ENCODE results near the gene WDTC1.

DNA sequence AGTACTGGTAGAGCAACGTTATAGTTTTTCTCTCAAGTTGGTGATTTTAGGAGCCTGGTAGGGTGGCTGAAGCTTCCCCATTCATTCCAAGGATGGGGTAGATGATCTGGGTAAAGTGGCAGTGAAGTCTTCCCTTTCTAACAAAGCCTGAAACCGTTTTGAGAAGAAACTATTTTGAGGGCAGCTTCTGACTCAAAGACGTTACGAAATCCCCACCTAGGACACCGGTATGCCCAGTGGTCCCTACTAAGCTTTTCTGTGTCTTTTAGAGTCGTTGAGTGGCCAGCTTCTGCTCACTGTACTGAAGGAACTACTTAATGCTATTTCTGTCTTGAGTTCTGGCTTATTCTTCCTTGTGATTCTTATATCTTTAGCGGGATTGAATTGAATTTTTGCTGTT is 1.4 kb downstream of the WDTC1 start:
- TF ChIP-seq REST (IDR thresholded peaks at IDR 0.05; ENCODE audit: low read depth) (no peak), POLR2AphosphoS5 (IDR thresholded peaks at IDR 0.05; ENCODE audit: low read depth, low read length) (no peak), CTCF (IDR thresholded peaks at IDR 0.05 in 2 of 3, conservative IDR thresholded peaks at IDR 0.05 in 1 of 3; ENCODE audit: borderline replicate concordance in 1 of 3, insufficient read depth in 1 of 3, low read depth in 2 of 3, low read length in 2 of 3) (no peak), ZFX (IDR thresholded peaks at IDR 0.05) (no peak), EZH2 (IDR thresholded peaks at IDR 0.05) (no peak), ELF1 (IDR thresholded peaks at IDR 0.05; ENCODE audit: borderline replicate concordance, low read depth) (no peak), EGR1 (IDR thresholded peaks at IDR 0.05; ENCODE audit: low read depth) (no peak), EZH2phosphoT487 (IDR thresholded peaks at IDR 0.05; ENCODE audit: borderline replicate concordance) (no peak), POLR2A (IDR thresholded peaks at IDR 0.05; ENCODE audit: borderline replicate concordance, extremely low read depth, insufficient read depth, insufficient read length) (no peak), TCF7L2 (IDR thresholded peaks at IDR 0.05; ENCODE audit: borderline replicate concordance, extremely low read depth, insufficient read depth, insufficient read length) (no peak), JUND (IDR thresholded peaks at IDR 0.05) (no peak), SIN3A (IDR thresholded peaks at IDR 0.05; ENCODE audit: low read depth) (no peak)
- TF ChIP-seq, protein P1, sequence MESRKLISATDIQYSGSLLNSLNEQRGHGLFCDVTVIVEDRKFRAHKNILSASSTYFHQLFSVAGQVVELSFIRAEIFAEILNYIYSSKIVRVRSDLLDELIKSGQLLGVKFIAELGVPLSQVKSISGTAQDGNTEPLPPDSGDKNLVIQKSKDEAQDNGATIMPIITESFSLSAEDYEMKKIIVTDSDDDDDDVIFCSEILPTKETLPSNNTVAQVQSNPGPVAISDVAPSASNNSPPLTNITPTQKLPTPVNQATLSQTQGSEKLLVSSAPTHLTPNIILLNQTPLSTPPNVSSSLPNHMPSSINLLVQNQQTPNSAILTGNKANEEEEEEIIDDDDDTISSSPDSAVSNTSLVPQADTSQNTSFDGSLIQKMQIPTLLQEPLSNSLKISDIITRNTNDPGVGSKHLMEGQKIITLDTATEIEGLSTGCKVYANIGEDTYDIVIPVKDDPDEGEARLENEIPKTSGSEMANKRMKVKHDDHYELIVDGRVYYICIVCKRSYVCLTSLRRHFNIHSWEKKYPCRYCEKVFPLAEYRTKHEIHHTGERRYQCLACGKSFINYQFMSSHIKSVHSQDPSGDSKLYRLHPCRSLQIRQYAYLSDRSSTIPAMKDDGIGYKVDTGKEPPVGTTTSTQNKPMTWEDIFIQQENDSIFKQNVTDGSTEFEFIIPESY (IDR thresholded peaks at IDR 0.05; ENCODE audit: extremely low read depth, insufficient replicate concordance, low read length): no peak
- TF ChIP-seq, protein P2, sequence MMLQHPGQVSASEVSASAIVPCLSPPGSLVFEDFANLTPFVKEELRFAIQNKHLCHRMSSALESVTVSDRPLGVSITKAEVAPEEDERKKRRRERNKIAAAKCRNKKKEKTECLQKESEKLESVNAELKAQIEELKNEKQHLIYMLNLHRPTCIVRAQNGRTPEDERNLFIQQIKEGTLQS (IDR thresholded peaks at IDR 0.05): no peak

Measured in HCT116 (cell line).